DMS53 treated with DMSO at 0.1 percent for 48 hours (cell line): ENCODE results near the gene GP1BA.

Source experiments
- DNase-seq: peaks from one replicate; lab custom pipeline; 2025; ENCODE audit not compliant: unreplicated experiment; lab: John Stamatoyannopoulos, UW

The GP1BA gene

GRCh38 chr17:4937553-4937952 lies 5.5 kb downstream of the GP1BA start:
- no peak for DNase-seq

- no peak for DNase-seq
These were observed 6.0 kb downstream of the GP1BA start for GRCh38 chr17:4938069-4938491.

- no peak for DNase-seq
These were observed 6.8 kb downstream of the GP1BA start for GRCh38 chr17:4938688-4939545.

- DNase-seq: no peak
These were observed 7.4 kb downstream of the GP1BA start for GRCh38 chr17:4939546-4939795.

- DNase-seq: peak; percentile 92
These were observed 7.9 kb downstream of the GP1BA start, which contains the start of the genes RNF167 and SLC25A11 for GRCh38 chr17:4939796-4940554. RNF167 (plus strand) TSS chr17:4940268; CDS start chr17:4940910, 642 bp downstream. SLC25A11 (minus strand) TSS chr17:4940046; CDS start chr17:4939910, 136 bp downstream.

- DNase-seq: no peak
These were observed 8.7 kb downstream of the GP1BA start for GRCh38 chr17:4940555-4941318.

GRCh38 chr17:4941319-4941610 lies 9.2 kb downstream of the GP1BA start:
- DNase-seq: no peak

GRCh38 chr17:4942760-4943508 lies 10.9 kb downstream of the GP1BA start:
- DNase-seq: no peak

- DNase-seq: no peak
These were observed 12.1 kb downstream of the GP1BA start for GRCh38 chr17:4944163-4944553.

GRCh38 chr17:4944554-4945175 lies 12.6 kb downstream of the GP1BA start:
- DNase-seq: no peak

GRCh38 chr17:4945176-4945943 lies 13.3 kb downstream of the GP1BA start:
- DNase-seq: peak; percentile 69

- DNase-seq: no peak
These were observed 13.8 kb downstream of the GP1BA start for GRCh38 chr17:4945944-4946280.

GRCh38 chr17:4946312-4946976 lies 14.4 kb downstream of the GP1BA start:
- DNase-seq: no peak

- no peak for DNase-seq
These were observed 14.9 kb downstream of the GP1BA start for GRCh38 chr17:4947010-4947410.

- DNase-seq: no peak
These were observed 15.5 kb downstream of the GP1BA start for GRCh38 chr17:4947411-4948165.

GRCh38 chr17:4948166-4948930 lies 16.3 kb downstream of the GP1BA start, which contains the start of gene PFN1:
PFN1 (minus strand) TSS chr17:4948530; CDS start chr17:4948394, 136 bp downstream.
- peak; percentile 70 for DNase-seq

GRCh38 chr17:4948931-4949320 lies 16.8 kb downstream of the GP1BA start:
- peak; percentile 79 for DNase-seq
